Subcutaneous abdominal adipose tissue (tissue), 5 donors: Measurements from ENCODE around the gene CROCC.
A peak's percentile ranks its signal among the peaks of the same experiment; 100 is the strongest.
"Not testable (repeated sequence)": the region's sequence is repeated elsewhere in the genome, so short reads cannot be mapped to it uniquely, and the experiment has no call there.

Experiments
- H3K27ac ChIP-seq: one replicate; pipeline ENCODE4 v1.7.0; 2013; ENCODE audit warnings: low read depth, mild to moderate bottlenecking, inconsistent platforms, low read length, moderate library complexity
- H3K27me3 ChIP-seq, 5 donors: one replicate each; pipeline ENCODE4 v1.7.0; 2013; ENCODE audit warnings: low read length in 5 of 5, inconsistent platforms in 1 of 5; ENCODE audit not compliant: control insufficient read depth in 5 of 5, insufficient read depth in 4 of 5
- H3K36me3 ChIP-seq, 5 donors: one replicate each; pipeline ENCODE4 v1.7.0; 2013; ENCODE audit warnings: low read length in 5 of 5; ENCODE audit not compliant: control insufficient read depth in 5 of 5, insufficient read depth in 5 of 5
- H3K4me1 ChIP-seq, 5 donors: one replicate each; pipeline ENCODE4 v1.7.0; 2013; ENCODE audit warnings: low read length in 5 of 5, mild to moderate bottlenecking in 3 of 5, moderate library complexity in 1 of 5; ENCODE audit not compliant: control insufficient read depth in 5 of 5, insufficient read depth in 5 of 5
- H3K4me3 ChIP-seq, 5 donors: one replicate each; pipeline ENCODE4 v1.7.0; 2013; ENCODE audit warnings: low read length in 5 of 5, low read depth in 1 of 5
- H3K9ac ChIP-seq, 5 donors: one replicate each; pipeline ENCODE4 v1.7.0; 2013; ENCODE audit warnings: low read length in 5 of 5, mild to moderate bottlenecking in 4 of 5, moderate library complexity in 3 of 5
- H3K9me3 ChIP-seq, 5 donors: one replicate each; pipeline ENCODE4 v1.7.0; 2013; ENCODE audit warnings: low read length in 5 of 5; ENCODE audit not compliant: control insufficient read depth in 5 of 5
- donor health status: healthy.
- donor health status: healthy.
- donor health status: healthy.
- donor health status: healthy.
- donor health status: healthy.

Gene CROCC

GRCh38 chr1:16954579-16954978, 32.8 kb downstream of the CROCC start:
- peaks cover 2 to 30% (median 16%) of the 10 kb centered on the region in 5 donors for H3K4me1 ChIP-seq
- no peak overlapping the region for H3K4me3 ChIP-seq
- no peak overlapping the region for H3K27ac ChIP-seq
- no peaks in the 10 kb centered on the region for H3K27me3 ChIP-seq
- peaks cover 0 to 31% (median 8%) of the 10 kb centered on the region in 5 donors for H3K36me3 ChIP-seq
- no peak overlapping the region for H3K9ac ChIP-seq
- H3K9me3 ChIP-seq = no peaks in the 10 kb centered on the region

GRCh38 chr1:16955186-16955585, 33.5 kb downstream of the CROCC start:
- no peak overlapping the region for H3K9ac ChIP-seq
- peaks cover 2 to 31% (median 16%) of the 10 kb centered on the region in 5 donors for H3K4me1 ChIP-seq
- H3K36me3 ChIP-seq = peaks cover 0 to 31% (median 8%) of the 10 kb centered on the region in 5 donors

GRCh38 chr1:16956775-16957174, 35.0 kb downstream of the CROCC start:
- Histone ChIP-seq H3K36me3 (peaks cover 0 to 27% (median 8%) of the 10 kb centered on the region in 5 donors), H3K9me3 (no peaks in the 10 kb centered on the region)

More at GRCh38 chr1:16955186-16955585, 33.5 kb downstream of the CROCC start:
- no peak overlapping the region for H3K4me3 ChIP-seq
- H3K27ac ChIP-seq = no peak overlapping the region
- no peaks in the 10 kb centered on the region for H3K9me3 ChIP-seq
- no peaks in the 10 kb centered on the region for H3K27me3 ChIP-seq

GRCh38 chr1:16957731-16958130, 36.0 kb downstream of the CROCC start:
- H3K9ac ChIP-seq = no peak overlapping the region
- H3K27ac ChIP-seq = no peak overlapping the region
- H3K4me3 ChIP-seq = no peak overlapping the region
- H3K4me1 ChIP-seq = peaks cover 2 to 40% (median 30%) of the 10 kb centered on the region in 5 donors
- peaks cover 0 to 27% (median 8%) of the 10 kb centered on the region in 5 donors for H3K36me3 ChIP-seq
- no peaks in the 10 kb centered on the region for H3K27me3 ChIP-seq
- H3K9me3 ChIP-seq = no peaks in the 10 kb centered on the region

More at GRCh38 chr1:16956775-16957174, 35.0 kb downstream of the CROCC start:
- no peak overlapping the region for H3K27ac ChIP-seq
- H3K4me1 ChIP-seq = peaks cover 2 to 44% (median 30%) of the 10 kb centered on the region in 5 donors
- H3K9ac ChIP-seq = no peak overlapping the region
- H3K27me3 ChIP-seq = no peaks in the 10 kb centered on the region
- H3K4me3 ChIP-seq = no peak overlapping the region

- Histone ChIP-seq H3K4me3 (no peak overlapping the region), H3K27me3 (no peaks in the 10 kb centered on the region), H3K4me1 (peaks cover 2 to 40% (median 30%) of the 10 kb centered on the region in 5 donors), H3K9ac (no peak overlapping the region), H3K36me3 (peaks cover 0 to 27% (median 8%) of the 10 kb centered on the region in 5 donors), H3K9me3 (no peaks in the 10 kb centered on the region), H3K27ac (no peak overlapping the region)
These were observed 36.7 kb downstream of the CROCC start for GRCh38 chr1:16958475-16958874.

- Histone ChIP-seq H3K4me1 (peaks cover 0 to 33% (median 21%) of the 10 kb centered on the region in 5 donors), H3K27me3 (no peaks in the 10 kb centered on the region), H3K9me3 (no peaks in the 10 kb centered on the region), H3K9ac (peak overlapping the region in 4 of 5 donors; percentile 32 to 68 (median 50)), H3K36me3 (peaks cover 0 to 19% (median 7%) of the 10 kb centered on the region in 5 donors), H3K4me3 (peak overlapping the region; percentile 31 to 64 (median 59)), H3K27ac (no peak overlapping the region)
These were observed 39.0 kb downstream of the CROCC start for GRCh38 chr1:16960560-16961296.

GRCh38 chr1:16961297-16962133, 39.8 kb downstream of the CROCC start:
- Histone ChIP-seq H3K4me3 (peak overlapping the region; percentile 31 to 64 (median 59)), H3K9ac (peak overlapping the region in 4 of 5 donors; percentile 32 to 68 (median 50)), H3K9me3 (no peaks in the 10 kb centered on the region), H3K27ac (no peak overlapping the region), H3K36me3 (peaks cover 0 to 21% (median 14%) of the 10 kb centered on the region in 5 donors), H3K27me3 (no peaks in the 10 kb centered on the region), H3K4me1 (peaks cover 0 to 25% (median 13%) of the 10 kb centered on the region in 5 donors)

GRCh38 chr1:16964169-16964568, 42.4 kb downstream of the CROCC start:
- not testable (repeated sequence) for H3K9ac ChIP-seq, H3K4me3 ChIP-seq, H3K9me3 ChIP-seq, H3K27ac ChIP-seq, H3K27me3 ChIP-seq
- Histone ChIP-seq H3K36me3 (peaks cover 0 to 42% (median 23%) of the 10 kb centered on the region in 5 donors), H3K4me1 (peaks cover 0 to 21% (median 17%) of the 10 kb centered on the region in 5 donors)

- H3K4me3 ChIP-seq = no peak overlapping the region
- no peaks in the 10 kb centered on the region for H3K9me3 ChIP-seq
- peaks cover 0 to 56% (median 30%) of the 10 kb centered on the region in 5 donors for H3K36me3 ChIP-seq
- no peak overlapping the region for H3K27ac ChIP-seq
- H3K27me3 ChIP-seq = no peaks in the 10 kb centered on the region
- peaks cover 0 to 17% (median 12%) of the 10 kb centered on the region in 5 donors for H3K4me1 ChIP-seq
- no peak overlapping the region for H3K9ac ChIP-seq
These were observed 43.8 kb downstream of the CROCC start for GRCh38 chr1:16965486-16966067.
